DND-41 (cell line): ENCODE data around the gene SLC36A3.

ENCODE experiments used
- CTCF ChIP-seq: IDR thresholded peaks from 2 replicates; pipeline ENCODE4 v1.5.1; 2012; ENCODE audit warnings: borderline replicate concordance, low read length, moderate library complexity, mild to moderate bottlenecking; ENCODE audit not compliant: poor library complexity, severe bottlenecking; ENCODE audit errors: extremely low read depth
- EZH2 ChIP-seq: IDR thresholded peaks from 3 replicates; pipeline ENCODE4 v1.6.1; 2012; ENCODE audit warnings: borderline replicate concordance, low read depth, mild to moderate bottlenecking, moderate library complexity, low read length, inconsistent platforms; ENCODE audit not compliant: severe bottlenecking

GRCh38 chr5:151258201-151258611 lies 45.4 kb downstream of the SLC36A3 start:
- no peak for TF ChIP-seq CTCF
- no peak for TF ChIP-seq EZH2
